ENCODE measurements around the gene APAF1.

DNA sequence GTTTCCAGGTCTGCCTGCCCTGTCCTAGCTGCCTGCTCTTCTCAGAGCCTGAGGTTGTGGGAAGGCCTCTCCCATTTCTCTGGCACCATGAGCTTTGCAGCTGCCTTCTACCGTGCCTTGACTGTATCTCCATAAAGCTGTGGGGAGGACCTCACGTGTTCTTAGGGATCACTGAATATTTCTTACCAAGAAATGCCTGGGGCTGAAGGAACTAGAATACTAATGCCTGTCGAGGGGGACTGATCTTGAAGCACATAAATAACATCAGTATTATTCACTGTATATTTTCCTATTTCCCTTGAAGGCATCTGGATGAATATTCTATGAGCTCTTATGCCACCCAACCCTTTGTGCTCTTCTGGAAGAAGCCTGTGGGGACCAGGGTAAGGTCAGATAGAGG lies 103.4 kb downstream of the APAF1 start:
- TF ChIP-seq EP300 (IDR thresholded peaks at IDR 0.05; ENCODE audit: borderline replicate concordance): no peak
- TF ChIP-seq CEBPB (IDR thresholded peaks at IDR 0.05): no peak
- TF ChIP-seq TEAD4 (IDR thresholded peaks at IDR 0.05): no peak
- TF ChIP-seq RAD21 (IDR thresholded peaks at IDR 0.05; ENCODE audit: low read depth): no peak
- TF ChIP-seq EGR1 (IDR thresholded peaks at IDR 0.05): no peak
- TF ChIP-seq, protein P1, sequence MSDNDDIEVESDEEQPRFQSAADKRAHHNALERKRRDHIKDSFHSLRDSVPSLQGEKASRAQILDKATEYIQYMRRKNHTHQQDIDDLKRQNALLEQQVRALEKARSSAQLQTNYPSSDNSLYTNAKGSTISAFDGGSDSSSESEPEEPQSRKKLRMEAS (IDR thresholded peaks at IDR 0.05): no peak
- no peak for TF ChIP-seq YY1 (IDR thresholded peaks at IDR 0.05; ENCODE audit: low read depth)
- TF ChIP-seq ZBTB7A (IDR thresholded peaks at IDR 0.05; ENCODE audit: low read depth): no peak
- TF ChIP-seq, protein P2, sequence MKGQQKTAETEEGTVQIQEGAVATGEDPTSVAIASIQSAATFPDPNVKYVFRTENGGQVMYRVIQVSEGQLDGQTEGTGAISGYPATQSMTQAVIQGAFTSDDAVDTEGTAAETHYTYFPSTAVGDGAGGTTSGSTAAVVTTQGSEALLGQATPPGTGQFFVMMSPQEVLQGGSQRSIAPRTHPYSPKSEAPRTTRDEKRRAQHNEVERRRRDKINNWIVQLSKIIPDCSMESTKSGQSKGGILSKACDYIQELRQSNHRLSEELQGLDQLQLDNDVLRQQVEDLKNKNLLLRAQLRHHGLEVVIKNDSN (IDR thresholded peaks at IDR 0.05): no peak
- TF ChIP-seq CREB1 (IDR thresholded peaks at IDR 0.05; ENCODE audit: low read depth): no peak
- TF ChIP-seq, protein P3, sequence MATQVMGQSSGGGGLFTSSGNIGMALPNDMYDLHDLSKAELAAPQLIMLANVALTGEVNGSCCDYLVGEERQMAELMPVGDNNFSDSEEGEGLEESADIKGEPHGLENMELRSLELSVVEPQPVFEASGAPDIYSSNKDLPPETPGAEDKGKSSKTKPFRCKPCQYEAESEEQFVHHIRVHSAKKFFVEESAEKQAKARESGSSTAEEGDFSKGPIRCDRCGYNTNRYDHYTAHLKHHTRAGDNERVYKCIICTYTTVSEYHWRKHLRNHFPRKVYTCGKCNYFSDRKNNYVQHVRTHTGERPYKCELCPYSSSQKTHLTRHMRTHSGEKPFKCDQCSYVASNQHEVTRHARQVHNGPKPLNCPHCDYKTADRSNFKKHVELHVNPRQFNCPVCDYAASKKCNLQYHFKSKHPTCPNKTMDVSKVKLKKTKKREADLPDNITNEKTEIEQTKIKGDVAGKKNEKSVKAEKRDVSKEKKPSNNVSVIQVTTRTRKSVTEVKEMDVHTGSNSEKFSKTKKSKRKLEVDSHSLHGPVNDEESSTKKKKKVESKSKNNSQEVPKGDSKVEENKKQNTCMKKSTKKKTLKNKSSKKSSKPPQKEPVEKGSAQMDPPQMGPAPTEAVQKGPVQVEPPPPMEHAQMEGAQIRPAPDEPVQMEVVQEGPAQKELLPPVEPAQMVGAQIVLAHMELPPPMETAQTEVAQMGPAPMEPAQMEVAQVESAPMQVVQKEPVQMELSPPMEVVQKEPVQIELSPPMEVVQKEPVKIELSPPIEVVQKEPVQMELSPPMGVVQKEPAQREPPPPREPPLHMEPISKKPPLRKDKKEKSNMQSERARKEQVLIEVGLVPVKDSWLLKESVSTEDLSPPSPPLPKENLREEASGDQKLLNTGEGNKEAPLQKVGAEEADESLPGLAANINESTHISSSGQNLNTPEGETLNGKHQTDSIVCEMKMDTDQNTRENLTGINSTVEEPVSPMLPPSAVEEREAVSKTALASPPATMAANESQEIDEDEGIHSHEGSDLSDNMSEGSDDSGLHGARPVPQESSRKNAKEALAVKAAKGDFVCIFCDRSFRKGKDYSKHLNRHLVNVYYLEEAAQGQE (IDR thresholded peaks at IDR 0.05; ENCODE audit: low read depth): no peak
